A549 (cell line): ENCODE measurements around the gene PUS1. TPM values are rescaled to one million over a fixed set of nuclear protein-coding genes. Genes with fewer than 3 reads are reported as not detected.
A peak's percentile ranks its signal among the peaks of the same experiment; 100 is the strongest.

Source experiments
- ATAC-seq, 2 experiments: fragments of 200-7000 bp in 1 of 2; fragments of >200 bp in 1 of 2; cut with Nextera tagmentation in 1 of 2; cut with Tn5 transposase in 1 of 2; 3 replicates each; pipeline versions ENCODE4 v1.8.0 to v1.9.1; 2018 to 2020; ENCODE audit warnings: mild to moderate bottlenecking in 1 of 2, moderate library complexity in 1 of 2
- CTCF ChIA-PET: fragments of 300-600 bp; sonication (Branson Sonifier 250); formaldehyde crosslinking; extraction: SDS; loops from one replicate; lab custom pipeline; 2021; ENCODE audit warnings: antibody characterized with exemption, inconsistent platforms; lab: Yijun Ruan, JAX
- POLR2A ChIA-PET: fragments of 350-600 bp; formaldehyde crosslinking; extraction: SDS; loops from one replicate; lab custom pipeline; 2021; ENCODE audit warnings: antibody characterized with exemption, inconsistent platforms; lab: Yijun Ruan, JAX
- DNase-seq, 2 experiments: peaks; one replicate each; pipeline versions ENCODE4 v3.0.0 to v3.0.0-alpha.2; 2011 to 2016; ENCODE audit warnings: low read depth in 1 of 2, low spot score in 1 of 2
- FAIRE-seq: peaks from 2 replicates; lab custom pipeline; 2011; peaks lifted over from hg19 to GRCh38; lab: Jason Lieb, UNC
- H3K27ac ChIP-seq, 2 experiments: fragments of >200 bp; sonication (Bioruptor Twin); formaldehyde crosslinking; 3 replicates each; pipeline ENCODE4 v1.5.1; 2016 to 2017
- H3K4me1 ChIP-seq: fragments of >200 bp; sonication (Bioruptor Twin); formaldehyde crosslinking; 3 replicates; pipeline ENCODE4 v1.6.1; 2016
- H3K4me2 ChIP-seq: fragments of >200 bp; sonication (Bioruptor Twin); formaldehyde crosslinking; 3 replicates; pipeline ENCODE4 v1.6.1; 2016
- H3K4me3 ChIP-seq: fragments of >200 bp; sonication (Bioruptor Twin); formaldehyde crosslinking; 3 replicates; pipeline ENCODE4 v1.5.1; 2016
- H3K9me3 ChIP-seq: fragments of >200 bp; sonication (Bioruptor Twin); formaldehyde crosslinking; 3 replicates; pipeline ENCODE4 v1.6.1; 2016
- CEBPB ChIP-seq, 2 experiments: fragments of >200 bp in 1 of 2; sonication (Bioruptor Twin) in 1 of 2; formaldehyde crosslinking in 1 of 2; IDR thresholded peaks; 2 replicates each; pipeline ENCODE4 v1.6.1; 2012 to 2016
- EHF ChIP-seq: fragments of 250-450 bp; sonication (Bioruptor Pico); IDR thresholded peaks from 2 replicates; pipeline ENCODE4 v1.5.0; 2020; ENCODE audit warnings: mild to moderate bottlenecking
- EHMT2 ChIP-seq: fragments of 200-600 bp; sonication (generic); IDR thresholded peaks from 2 replicates; pipeline ENCODE4 v1.6.1; 2016; ENCODE audit warnings: antibody characterized with exemption, low read depth, mild to moderate bottlenecking, moderate library complexity
- ESRRA ChIP-seq: fragments of 150-350 bp; IDR thresholded peaks from 2 replicates; pipeline ENCODE4 v1.6.1; 2014; ENCODE audit warnings: mild to moderate bottlenecking, low read length, borderline replicate concordance
- FOSB ChIP-seq: fragments of 250-450 bp; sonication (Bioruptor Pico); IDR thresholded peaks from 2 replicates; pipeline ENCODE4 v1.5.0; 2020; ENCODE audit warnings: mild to moderate bottlenecking, moderate library complexity
- HOXA7 ChIP-seq: fragments of 250-450 bp; sonication (Bioruptor Pico); IDR thresholded peaks from 2 replicates; pipeline ENCODE4 v1.5.0; 2020; ENCODE audit warnings: mild to moderate bottlenecking, moderate library complexity
- HOXB5 ChIP-seq: fragments of 250-450 bp; sonication (Bioruptor Pico); IDR thresholded peaks from 2 replicates; pipeline ENCODE4 v1.5.0; 2020; ENCODE audit warnings: mild to moderate bottlenecking, moderate library complexity
- JUNB ChIP-seq: fragments of >200 bp; sonication (Bioruptor Twin); formaldehyde crosslinking; IDR thresholded peaks from 2 replicates; pipeline ENCODE4 v1.6.1; 2016
- KDM5A ChIP-seq: fragments of 200-600 bp; sonication (generic); IDR thresholded peaks from 2 replicates; pipeline ENCODE4 v1.6.1; 2016; ENCODE audit warnings: antibody characterized with exemption, mild to moderate bottlenecking
- MAZ ChIP-seq: fragments of 150-350 bp; IDR thresholded peaks from 2 replicates; pipeline ENCODE4 v1.6.1; 2014; ENCODE audit warnings: antibody characterized with exemption, low read depth, low read length, borderline replicate concordance
- PHF8 ChIP-seq: fragments of 200-600 bp; sonication (generic); IDR thresholded peaks from 2 replicates; pipeline ENCODE4 v1.6.1; 2016; ENCODE audit warnings: low read depth, mild to moderate bottlenecking, antibody characterized with exemption, moderate library complexity, borderline replicate concordance
- POLR2AphosphoS2 ChIP-seq: conservative IDR thresholded peaks from 2 replicates; pipeline ENCODE4 v1.6.1; 2012; ENCODE audit warnings: low read length, improper control_type of control experiment, inconsistent platforms
- ZFP36 ChIP-seq: fragments of 450-650 bp; IDR thresholded peaks from 2 replicates; pipeline ENCODE4 v1.6.1; 2014; ENCODE audit warnings: borderline replicate concordance; ENCODE audit not compliant: partially characterized antibody
- WGBS: methylation state at CpG from one replicate; pipeline ENCODE4 v1.1.6; 2017; ENCODE audit errors: missing lambda C conversion rate; 5-methylcytosine and 5-hydroxymethylcytosine counted together
- polyA plus RNA-seq, 4 experiments: library from polyadenylated mRNA; depleted of rRNA in 3 of 4; stranded (reverse); fragments of >200 nt; fragmentation: RNase III in 1 of 4; extraction: RNeasy Plus Mini Kit Qiagen cat#74134 plus additional on column Dnase treatment in 1 of 4; gene quantifications; 2 replicates in 3 of 4; 3 replicates in 1 of 4; pipeline ENCODE4 v1.2.3, GENCODE V29; 2011 to 2017
- TF ChIP-seq, protein P1 (sequence below): fragments of >200 bp; sonication (Bioruptor Twin); formaldehyde crosslinking; IDR thresholded peaks from 3 replicates; pipeline ENCODE4 v1.5.1; 2016
- TF ChIP-seq, protein P2 (sequence below): IDR thresholded peaks from 2 replicates; pipeline ENCODE4 v1.6.1; 2012
- TF ChIP-seq, protein P3 (sequence below): fragments of 150-350 bp; IDR thresholded peaks from 2 replicates; pipeline ENCODE4 v1.6.1; 2014; ENCODE audit warnings: low read depth, mild to moderate bottlenecking, low read length

Gene PUS1
- polyA plus RNA-seq, 2 of the 4 experiments (the other 2 are of a cell fraction): 51.1 to 62.8 TPM

DNA sequence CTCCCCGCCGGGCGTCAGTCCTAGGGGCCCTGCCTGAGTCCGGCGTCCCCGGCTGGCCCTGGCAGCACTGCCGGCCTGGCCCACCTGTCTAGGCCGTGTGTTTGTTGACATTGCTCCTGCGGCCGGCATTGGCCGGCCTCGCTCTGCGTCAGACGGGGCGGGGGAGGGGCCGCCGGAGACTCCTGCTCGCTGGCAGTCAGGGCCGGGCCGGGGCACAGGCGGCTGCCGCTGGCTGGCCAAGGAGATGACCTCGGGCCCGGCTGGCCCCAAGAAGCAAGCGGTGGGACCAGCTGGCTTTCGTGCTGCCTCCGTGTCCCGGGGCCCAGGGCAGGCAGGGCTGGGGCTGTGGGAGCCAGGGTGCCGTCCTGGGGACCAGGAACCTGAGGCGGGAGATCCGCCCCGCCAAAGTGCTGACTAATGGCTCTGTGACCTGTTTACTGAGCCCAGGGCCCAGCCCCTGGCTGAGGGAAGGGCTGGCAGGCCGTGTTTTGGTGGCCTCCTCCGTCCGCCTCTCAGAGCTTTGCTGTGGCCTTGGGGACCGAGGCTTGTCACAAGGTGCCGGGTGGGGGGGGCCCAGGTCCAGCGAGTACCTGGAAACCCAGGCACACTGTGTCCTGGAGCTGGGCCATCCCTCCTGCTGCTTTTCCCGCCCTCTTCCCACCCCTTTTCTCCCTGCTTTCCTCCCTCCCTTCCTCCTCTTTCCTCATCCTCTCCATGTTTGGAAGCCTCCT is 32.8 kb upstream of the PUS1 start (continued):
- TF ChIP-seq EHF (CRISPR knock-in tag) (no peak), POLR2AphosphoS2 (no peak; the same call in 1 of the 2 replicates), ZFP36 (no peak), EHMT2 (no peak)

DNA sequence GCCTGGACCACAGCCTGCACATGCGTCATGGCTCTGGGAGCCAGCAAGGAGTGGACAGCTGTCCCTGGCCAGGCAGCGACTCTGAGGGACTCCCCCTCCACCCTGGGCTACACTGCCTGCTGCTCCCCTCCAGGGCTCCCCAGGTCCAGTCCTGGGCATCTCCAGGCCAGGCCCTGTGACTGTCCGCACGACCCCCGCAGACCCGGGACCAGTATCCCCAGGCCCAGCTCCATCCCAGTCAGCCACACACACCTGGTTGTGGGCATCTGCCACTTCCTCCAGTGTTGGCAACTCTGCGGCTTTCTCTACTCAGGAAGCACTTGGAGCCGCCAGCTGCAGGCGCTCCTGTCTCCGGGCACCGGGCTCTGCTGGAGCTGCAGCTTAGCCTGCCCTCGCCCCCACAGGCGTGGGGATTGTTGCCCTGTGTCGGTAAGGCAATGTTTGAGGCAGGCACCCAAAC is 32.2 kb upstream of the PUS1 start:
- WGBS: 81% methylated on average over 13 of the region's 14 CpGs
- TF ChIP-seq, protein P1, sequence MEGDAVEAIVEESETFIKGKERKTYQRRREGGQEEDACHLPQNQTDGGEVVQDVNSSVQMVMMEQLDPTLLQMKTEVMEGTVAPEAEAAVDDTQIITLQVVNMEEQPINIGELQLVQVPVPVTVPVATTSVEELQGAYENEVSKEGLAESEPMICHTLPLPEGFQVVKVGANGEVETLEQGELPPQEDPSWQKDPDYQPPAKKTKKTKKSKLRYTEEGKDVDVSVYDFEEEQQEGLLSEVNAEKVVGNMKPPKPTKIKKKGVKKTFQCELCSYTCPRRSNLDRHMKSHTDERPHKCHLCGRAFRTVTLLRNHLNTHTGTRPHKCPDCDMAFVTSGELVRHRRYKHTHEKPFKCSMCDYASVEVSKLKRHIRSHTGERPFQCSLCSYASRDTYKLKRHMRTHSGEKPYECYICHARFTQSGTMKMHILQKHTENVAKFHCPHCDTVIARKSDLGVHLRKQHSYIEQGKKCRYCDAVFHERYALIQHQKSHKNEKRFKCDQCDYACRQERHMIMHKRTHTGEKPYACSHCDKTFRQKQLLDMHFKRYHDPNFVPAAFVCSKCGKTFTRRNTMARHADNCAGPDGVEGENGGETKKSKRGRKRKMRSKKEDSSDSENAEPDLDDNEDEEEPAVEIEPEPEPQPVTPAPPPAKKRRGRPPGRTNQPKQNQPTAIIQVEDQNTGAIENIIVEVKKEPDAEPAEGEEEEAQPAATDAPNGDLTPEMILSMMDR: no peak
- TF ChIP-seq, protein P2, sequence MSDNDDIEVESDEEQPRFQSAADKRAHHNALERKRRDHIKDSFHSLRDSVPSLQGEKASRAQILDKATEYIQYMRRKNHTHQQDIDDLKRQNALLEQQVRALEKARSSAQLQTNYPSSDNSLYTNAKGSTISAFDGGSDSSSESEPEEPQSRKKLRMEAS: peak; percentile 9; the same call in 1 of the 2 replicates
- TF ChIP-seq, all 56 proteins: peak for 1
- H3K27ac ChIP-seq: peak overlapping the region; percentile 98 to 99
- H3K4me3 ChIP-seq: peak overlapping the region; percentile 93
- no peak for DNase-seq
- no peak for FAIRE-seq
- POLR2A ChIA-PET: interaction anchor here (1.0 to 1.4 kb wide), 4 partner anchors 31 to 43 kb away, joined by 3 to 5 read pairs (median 4); no protein-coding TSS in a partner anchor
- H3K9me3 ChIP-seq: no peaks in the 10 kb centered on the region
- no peak; a peak in 1 of 6 replicates for ATAC-seq
- peak overlapping the region; percentile 100 for H3K4me2 ChIP-seq
- H3K4me1 ChIP-seq: peaks cover 43% of the 10 kb centered on the region
- CTCF ChIA-PET: interaction anchor here (0.6 to 2.5 kb wide), 5 partner anchors 8 to 190 kb away, joined by 3 to 7 read pairs (median 3); no protein-coding TSS in a partner anchor

DNA sequence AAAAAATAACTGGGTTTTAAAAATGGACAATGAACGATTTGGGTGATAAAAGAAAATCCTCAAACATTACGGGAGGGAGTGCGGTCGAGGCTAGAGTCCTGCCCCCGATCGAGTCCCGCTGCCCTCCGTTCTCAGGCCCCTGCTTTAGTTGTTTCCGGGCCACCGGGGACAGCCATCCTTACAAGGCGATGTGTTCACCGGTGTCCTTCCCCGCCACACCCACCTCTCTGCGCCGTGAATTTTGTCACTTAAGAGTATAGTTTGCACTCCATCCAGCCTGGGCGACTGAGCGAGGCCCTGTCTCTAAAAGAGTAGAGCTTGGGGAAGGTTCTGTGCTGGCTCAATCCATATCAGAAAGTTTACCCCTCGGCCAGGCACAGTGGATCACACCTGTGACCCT is 31.8 kb upstream of the PUS1 start:
- peak overlapping the region; percentile 98 to 99 for H3K27ac ChIP-seq
- CTCF ChIA-PET: interaction anchor here (0.6 to 2.5 kb wide), 4 partner anchors 25 to 190 kb away, joined by 3 to 7 read pairs (median 3); no protein-coding TSS in a partner anchor
- TF ChIP-seq MAZ: no peak
- TF ChIP-seq, protein P3, sequence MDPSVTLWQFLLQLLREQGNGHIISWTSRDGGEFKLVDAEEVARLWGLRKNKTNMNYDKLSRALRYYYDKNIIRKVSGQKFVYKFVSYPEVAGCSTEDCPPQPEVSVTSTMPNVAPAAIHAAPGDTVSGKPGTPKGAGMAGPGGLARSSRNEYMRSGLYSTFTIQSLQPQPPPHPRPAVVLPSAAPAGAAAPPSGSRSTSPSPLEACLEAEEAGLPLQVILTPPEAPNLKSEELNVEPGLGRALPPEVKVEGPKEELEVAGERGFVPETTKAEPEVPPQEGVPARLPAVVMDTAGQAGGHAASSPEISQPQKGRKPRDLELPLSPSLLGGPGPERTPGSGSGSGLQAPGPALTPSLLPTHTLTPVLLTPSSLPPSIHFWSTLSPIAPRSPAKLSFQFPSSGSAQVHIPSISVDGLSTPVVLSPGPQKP: no peak
- no peak for TF ChIP-seq PHF8
- TF ChIP-seq JUNB: no peak
- no peak for TF ChIP-seq ESRRA
- no peak for TF ChIP-seq HOXB5
- H3K4me3 ChIP-seq: peak overlapping the region; percentile 93; the same call in 2 of the 3 replicates
- POLR2A ChIA-PET: interaction anchor here (1.0 to 1.4 kb wide), 3 partner anchors 31 to 37 kb away, joined by 3 to 5 read pairs (median 4); no protein-coding TSS in a partner anchor
- peak overlapping the region; percentile 100 for H3K4me2 ChIP-seq
- FAIRE-seq: no peak
- H3K4me1 ChIP-seq: peaks cover 48% of the 10 kb centered on the region
- no peak for ATAC-seq
- DNase-seq: no peak
- no peaks in the 10 kb centered on the region for H3K9me3 ChIP-seq
- WGBS: 94% methylated on average over 18 of the region's 18 CpGs

DNA sequence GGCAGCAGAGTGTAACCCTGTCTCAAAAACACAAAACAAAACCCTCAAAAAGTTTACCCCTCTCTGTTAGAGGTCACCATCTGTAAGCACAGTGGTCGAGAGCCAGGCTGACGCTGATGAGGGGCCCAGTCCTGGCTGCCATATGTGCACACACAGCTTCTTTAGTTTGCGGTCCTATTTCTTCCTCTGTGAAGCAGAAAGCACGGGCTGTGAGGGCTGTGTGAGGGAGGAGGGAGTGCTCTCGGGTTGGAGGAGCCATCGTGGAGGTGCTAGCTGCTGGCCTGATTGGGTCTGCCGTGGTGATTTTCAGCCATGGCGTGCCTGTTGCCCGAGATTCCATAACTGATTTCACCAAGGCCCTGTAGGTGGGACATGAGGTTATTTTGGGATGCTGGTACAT is 31.2 kb upstream of the PUS1 start:
- FAIRE-seq (no peak), ATAC-seq (no peak)
- H3K4me2 ChIP-seq: no peak overlapping the region; the same call in 2 of the 3 replicates
- peaks cover 49% of the 10 kb centered on the region for H3K4me1 ChIP-seq
- H3K4me3 ChIP-seq: no peak overlapping the region
- WGBS: 90% methylated on average over 9 of the region's 9 CpGs
- TF ChIP-seq KDM5A: no peak
- peak; percentile 81; the same call in 1 of the 2 replicates for TF ChIP-seq POLR2AphosphoS2
- no peak for TF ChIP-seq CEBPB (IDR thresholded peaks at IDR 0.05)
- peak; percentile 63; the same call in 1 of the 2 replicates for TF ChIP-seq FOSB (CRISPR knock-in tag)
- TF ChIP-seq HOXA7 (CRISPR knock-in tag): peak; percentile 74; the same call in 1 of the 2 replicates
- TF ChIP-seq, all 56 proteins: peak for 3
- ChIA-PET CTCF (interaction anchor here (1.2 to 2.5 kb wide), 2 partner anchors 46 to 60 kb away, joined by 3 to 7 read pairs; no protein-coding TSS in a partner anchor), POLR2A (interaction anchor here (0.7 kb wide), 1 partner anchor 33 kb away, joined by 3 read pairs; no protein-coding TSS in a partner anchor)
- H3K27ac ChIP-seq: peak overlapping the region in 1 of 2 experiments; percentile 99; a peak in 2 of 6 replicates
- H3K9me3 ChIP-seq: no peaks in the 10 kb centered on the region
- peak in 1 of 2 experiments; percentile 13 for DNase-seq
